ENCODE data around the gene ECHS1.
A peak's percentile ranks its signal among the peaks of the same experiment; 100 is the strongest.
"Not testable (repeated sequence)": the region's sequence is repeated elsewhere in the genome, so short reads cannot be mapped to it uniquely, and the experiment has no call there.

ECHS1 gene

DNA sequence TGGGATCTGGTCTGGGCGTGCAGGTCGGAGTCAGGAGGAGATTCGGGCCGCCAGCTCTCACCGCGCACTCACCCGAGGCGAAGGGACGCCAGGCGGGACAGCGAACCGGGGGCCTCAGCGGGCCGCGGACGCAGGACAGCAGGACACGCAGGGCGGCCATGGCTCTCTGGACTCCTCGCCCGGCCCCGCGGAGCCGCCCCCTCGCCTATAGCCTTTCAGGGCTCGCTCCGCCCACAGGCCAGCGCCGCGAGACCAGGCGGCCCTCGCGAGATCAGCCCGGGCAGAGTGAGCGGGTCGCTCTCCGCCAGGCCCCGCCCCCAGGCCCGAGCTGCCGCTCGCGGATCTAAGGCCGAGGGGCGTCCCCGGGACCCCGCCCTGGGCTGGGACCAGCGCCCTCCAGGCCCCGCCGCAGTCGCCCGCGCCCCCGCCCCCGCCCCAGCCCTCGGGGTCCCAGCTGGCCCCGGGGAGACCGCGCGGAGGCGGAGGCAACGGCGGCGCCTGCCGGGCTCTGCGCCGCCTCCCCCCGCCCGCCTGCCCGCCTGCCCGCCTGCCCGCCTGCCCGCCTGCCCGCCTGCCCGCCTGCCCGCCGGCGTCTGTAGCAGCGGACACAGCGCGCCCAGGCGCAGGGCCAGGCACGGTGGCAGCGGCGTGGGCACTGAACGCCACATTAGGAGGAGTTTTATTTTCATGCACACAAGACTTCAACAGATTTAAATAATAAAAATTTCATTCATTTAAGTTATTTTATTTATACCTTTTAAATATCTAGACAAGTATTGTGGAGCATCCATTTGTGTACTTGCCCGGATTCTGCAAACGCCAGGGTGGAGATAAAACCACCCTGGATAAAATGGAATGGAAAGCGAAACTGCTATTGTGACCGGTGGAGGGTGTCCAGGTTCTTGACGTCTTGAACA lies at the start of gene ECHS1:
Gene ECHS1, minus strand, starts transcription at position 181 of the 917 bp plus-strand sequence. Its CDS starts 21 bp downstream, at position 160.
- peak; percentile 17 for DNase-seq

- no peak for DNase-seq
Observed at GRCh38 chr10:133422223-133422806, 49.2 kb upstream of the ECHS1 start.

GRCh38 chr10:133421336-133422222 lies 48.4 kb upstream of the ECHS1 start:
- DNase-seq = no peak

DNA sequence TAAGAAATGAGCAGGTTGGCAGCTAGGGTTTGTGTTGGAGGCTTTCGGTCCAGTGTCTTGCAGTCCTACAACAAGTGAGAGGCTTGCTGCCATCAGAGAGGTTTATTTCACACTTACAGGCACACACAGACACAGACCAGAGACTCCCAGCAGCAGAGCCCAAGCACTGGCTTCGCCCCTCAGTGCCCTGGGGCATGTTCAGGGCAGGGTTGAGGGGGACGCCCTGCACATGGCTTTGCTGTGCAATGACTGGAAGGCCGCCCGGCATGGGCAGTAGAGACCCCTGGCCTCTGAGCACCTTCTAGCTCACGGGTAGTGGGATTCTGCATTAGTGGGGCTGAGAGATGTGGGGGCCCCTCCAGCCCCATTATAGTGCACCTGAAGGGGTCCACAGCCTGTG lies 47.4 kb upstream of the ECHS1 start:
- no peak for DNase-seq

DNA sequence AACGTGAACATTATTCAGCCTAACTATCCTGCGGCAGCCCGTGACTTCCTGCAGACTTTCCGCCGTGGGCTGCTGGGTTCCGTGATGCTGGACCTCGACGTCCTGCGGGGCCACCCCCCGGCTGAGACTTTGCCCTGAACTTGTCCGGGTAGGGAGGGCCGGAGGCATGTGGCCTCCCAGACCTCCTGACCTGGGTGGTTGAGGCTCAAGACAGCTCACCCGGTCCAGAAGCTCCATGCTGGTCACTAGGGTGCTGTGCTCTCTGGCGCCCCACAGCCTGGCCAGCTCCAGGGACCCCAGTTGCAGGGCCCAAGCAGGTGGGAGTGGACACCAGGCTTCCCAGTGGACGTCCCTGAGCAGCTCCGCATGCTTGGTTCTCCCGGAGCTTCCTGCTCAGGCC lies 46.9 kb upstream of the ECHS1 start:
- DNase-seq = no peak

DNA sequence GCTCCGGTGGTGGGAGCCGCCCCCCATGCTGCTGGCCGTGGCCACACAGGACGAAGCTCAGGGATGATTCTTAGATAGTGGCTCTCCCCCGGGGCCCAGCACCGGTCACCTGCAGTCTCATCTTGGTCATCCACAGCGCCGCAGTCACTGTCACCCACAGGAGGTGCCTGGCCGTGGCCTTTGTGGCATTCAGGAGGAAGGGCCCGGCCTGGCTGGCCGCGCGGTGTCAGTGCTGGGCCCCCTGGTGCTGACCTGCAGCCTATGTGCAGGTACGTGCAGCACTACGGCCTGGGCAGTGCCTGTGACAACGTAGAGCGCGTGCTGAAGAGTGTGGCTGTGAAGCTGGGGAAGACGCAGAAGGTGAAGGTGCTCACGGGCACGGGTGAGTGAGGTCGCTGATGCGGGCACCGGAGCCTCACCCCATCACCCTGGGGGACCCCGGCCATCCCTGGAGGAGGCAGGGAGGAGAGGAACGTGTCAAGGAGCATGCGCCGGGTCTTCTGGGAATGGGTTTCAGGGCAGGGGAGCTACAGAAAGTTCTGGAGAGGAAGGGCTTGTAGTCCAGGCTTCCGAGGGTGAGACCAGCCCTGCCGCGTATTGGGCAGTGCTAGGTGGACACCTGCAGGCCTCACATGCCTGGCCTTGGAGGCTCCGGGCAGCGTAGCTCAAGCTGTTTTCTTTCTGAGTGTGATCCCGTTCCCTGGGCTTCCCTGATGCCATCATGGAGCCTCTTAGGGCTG lies 46.2 kb upstream of the ECHS1 start:
- no peak for DNase-seq

DNA sequence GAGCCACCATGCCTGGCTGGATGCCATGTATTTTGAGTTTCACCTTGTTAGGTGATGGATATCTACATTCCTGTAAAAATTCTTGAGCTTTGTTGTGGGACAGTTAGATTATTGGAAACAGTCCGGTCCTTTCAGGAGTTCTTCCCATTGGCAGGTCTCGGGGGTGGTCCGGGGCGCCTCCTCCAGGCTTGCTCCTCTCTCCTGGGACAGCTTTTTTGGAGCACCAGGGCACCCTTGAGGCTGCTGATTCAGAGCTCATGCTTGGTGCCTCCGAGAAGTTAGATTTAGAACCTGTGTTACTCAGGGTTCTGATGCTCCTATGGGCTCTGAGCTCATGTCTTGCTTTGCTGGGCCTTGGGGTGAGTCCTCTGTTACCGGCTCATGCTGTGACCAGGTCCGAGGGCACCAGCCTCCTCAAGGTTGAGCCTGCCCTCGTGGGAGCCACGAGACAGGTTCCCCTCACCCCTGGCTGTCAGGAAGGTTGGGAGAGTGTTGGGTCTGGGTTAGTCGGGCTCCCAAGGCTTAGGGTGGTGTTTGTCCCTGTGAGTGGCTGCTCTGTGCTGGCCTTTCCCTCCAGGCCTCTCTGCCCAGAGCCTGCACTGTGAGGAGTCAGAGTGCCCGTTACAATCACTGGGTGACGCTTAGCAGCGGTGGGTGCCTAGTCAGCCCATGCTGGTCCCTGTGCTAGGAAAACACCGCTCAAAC lies 45.3 kb upstream of the ECHS1 start:
- no peak for DNase-seq

- no peak for DNase-seq
Observed at GRCh38 chr10:133415752-133416151, 42.6 kb upstream of the ECHS1 start.

DNA sequence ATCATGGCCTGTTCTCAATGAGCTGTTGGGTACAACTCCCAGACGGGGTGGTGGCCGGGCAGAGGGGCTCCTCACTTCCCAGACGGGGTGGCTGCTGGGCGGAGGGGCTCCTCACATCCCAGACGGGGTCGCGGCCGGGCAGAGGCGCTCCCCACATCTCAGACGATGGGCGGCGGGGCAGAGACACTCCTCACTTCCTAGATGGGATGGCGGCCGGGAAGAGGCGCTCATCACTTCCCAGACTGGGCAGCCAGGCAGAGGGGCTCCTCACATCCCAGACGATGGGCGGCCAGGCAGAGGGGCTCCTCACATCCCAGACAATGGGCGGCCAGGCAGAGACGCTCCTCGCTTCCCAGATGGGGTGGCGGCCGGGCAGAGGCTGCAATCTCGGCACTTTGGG lies 41.2 kb upstream of the ECHS1 start:
- not testable (repeated sequence) for DNase-seq

GRCh38 chr10:133412381-133412711 lies 39.2 kb upstream of the ECHS1 start:
- no peak for DNase-seq

DNA sequence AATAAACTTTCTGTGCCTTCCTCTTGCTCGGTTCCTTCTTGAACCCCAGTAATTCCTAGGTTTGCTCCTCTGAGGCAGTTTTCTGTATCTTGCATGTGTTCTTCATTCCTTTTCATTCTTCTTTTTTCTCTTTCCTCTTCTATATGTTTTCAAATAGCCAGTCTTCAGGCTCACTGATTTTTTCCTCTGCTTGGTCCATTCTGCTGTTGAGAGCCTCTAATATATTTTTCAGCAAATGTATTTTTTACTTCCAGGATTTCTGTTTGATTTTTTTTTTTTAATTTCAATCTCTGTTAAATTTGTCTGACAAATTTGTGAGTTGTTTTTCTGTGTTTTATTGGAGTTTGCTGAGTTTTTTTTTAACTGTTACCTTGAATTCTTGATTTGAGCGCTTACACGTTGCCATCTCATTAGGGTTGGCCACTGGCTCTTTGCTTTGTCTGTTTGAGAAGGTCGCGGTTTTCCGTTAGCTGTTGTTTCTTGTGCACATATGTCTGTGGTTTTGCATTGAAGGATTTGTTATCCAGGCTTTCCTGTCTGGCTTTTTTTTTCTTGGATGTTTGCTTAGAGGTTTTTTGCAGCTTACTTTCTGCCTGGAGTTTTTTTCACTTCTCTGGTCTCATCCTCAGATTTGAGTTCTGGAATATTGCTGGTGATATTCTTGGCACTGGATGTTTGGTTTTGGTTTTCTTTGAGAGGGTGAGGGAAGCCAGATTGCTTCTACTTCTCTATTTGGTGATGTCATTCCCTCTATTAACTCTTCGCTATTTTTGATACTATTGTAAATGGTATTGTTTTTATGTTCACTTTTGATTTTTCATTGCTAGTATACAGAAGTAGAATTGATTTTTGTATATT lies 38.6 kb upstream of the ECHS1 start:
- DNase-seq = no peak

DNA sequence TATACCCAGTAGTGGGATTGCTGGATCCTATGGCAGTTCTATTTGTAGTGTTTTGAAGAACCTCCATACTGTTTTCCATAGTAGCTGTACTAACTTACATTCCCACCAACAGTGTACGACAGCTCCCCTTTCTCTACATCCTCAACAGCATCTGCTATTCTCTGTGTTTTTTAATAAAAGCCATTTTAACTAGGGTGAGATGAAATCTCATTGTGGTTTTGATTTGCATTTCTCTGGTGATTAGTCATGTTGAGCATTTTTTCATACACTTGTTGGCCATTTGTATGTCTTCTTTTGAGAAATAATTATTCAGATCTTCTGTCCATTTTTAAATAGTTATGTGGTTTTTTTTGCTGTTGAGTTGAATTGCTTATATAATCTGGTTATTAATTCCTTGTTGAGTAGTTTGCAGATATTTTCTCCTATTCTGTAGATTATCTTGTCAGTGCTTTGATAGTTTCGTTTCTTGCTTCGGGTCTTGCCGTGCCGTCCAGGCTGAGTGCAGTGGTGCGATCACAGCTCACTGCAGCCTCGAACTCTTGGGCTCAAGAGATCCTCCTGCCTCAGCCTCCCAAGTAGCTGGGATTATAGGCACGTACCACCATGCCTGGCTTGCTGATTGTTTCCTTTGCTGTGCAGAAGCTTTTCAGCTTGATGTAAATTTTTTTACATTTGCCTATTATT lies 32.8 kb upstream of the ECHS1 start:
- no peak for DNase-seq

DNA sequence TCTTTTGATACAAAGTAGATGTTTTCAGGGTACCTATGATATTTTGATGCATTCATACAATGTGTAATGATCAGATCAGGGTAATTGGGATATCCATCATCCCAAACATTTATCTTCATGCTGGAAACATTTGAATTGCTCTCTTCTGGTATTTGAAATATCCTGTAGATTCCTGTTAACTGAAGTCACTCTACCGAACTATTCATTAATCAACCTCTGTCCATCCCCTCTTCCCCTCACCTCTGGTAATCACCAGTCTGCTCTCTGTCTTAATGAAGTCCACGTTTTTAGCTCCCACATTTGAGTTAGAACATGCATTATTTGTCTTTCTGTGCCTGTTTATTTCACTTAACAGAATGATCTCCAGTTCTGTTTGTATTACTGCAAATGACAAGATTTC lies 32.1 kb upstream of the ECHS1 start:
- no peak for DNase-seq

GRCh38 chr10:133403784-133404183 lies 30.6 kb upstream of the ECHS1 start:
- DNase-seq = no peak

GRCh38 chr10:133403359-133403758 lies 30.2 kb upstream of the ECHS1 start:
- DNase-seq = no peak

- DNase-seq = no peak
Observed at GRCh38 chr10:133401981-133402725, 29.0 kb upstream of the ECHS1 start.

DNA sequence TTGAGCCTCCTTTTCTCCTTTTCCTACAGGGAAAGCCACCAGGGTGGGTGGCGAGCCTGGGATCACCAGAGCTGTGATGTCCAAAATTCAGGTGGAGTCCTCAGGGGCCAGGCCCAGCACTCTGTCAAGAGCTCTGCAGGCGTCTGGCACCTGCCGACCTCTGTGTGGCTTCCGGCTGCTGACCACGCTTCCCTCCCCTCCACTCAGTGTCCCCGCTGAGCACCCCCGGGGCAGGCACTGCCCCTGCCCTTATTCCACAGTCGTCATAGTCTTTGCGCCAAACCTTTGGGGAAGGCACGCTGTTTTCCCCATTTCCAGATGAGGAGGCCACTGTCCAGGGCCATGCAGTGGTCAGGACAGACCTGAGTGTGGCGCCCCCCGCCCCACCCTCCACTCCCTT lies 28.3 kb upstream of the ECHS1 start:
- DNase-seq = no peak

DNA sequence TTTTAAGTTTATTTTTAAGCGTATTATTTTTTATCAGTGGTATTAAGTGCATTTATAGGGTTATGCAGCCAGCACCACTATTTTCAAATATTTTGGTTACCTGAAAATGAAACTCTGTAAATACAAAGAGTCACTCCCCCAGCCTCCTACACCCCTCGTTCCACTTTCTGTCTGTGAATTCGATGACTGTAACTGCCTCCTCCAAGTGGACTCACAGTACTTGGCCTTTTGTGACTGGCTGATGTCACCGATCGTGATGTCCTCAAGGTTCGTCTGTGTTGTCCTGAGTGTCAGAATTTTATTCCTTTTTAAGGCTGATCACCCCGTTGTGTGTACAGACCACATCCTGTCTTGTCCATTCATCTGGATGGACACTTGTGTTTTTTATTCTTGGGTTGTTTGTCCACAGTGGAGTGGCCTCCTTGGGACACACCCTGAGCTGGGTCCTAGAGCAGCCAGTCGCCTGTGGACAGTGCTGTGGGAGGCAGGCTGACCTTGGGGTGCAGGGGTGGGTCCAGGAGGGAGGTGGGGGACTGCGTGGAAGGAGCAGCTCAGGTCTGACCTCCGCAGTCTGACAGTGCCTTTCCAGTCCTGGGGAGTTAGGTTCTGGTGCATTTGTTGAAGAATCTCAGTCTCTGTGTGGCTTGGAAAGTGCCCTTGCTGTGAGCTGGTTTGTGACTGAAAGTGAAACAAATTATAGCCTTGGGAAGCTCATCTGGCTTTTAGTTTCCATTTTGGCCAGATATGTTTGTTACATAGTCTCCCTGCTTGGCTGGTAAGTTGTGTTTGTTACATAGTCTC lies 27.7 kb upstream of the ECHS1 start:
- DNase-seq = no peak

GRCh38 chr10:133399123-133399601 lies 26.0 kb upstream of the ECHS1 start:
- DNase-seq = no peak

Data from NCI-H2081 treated with DMSO at 0.1 percent for 48 hours (cell line).